ENCODE results near the gene MIOS.

The MIOS gene

DNA sequence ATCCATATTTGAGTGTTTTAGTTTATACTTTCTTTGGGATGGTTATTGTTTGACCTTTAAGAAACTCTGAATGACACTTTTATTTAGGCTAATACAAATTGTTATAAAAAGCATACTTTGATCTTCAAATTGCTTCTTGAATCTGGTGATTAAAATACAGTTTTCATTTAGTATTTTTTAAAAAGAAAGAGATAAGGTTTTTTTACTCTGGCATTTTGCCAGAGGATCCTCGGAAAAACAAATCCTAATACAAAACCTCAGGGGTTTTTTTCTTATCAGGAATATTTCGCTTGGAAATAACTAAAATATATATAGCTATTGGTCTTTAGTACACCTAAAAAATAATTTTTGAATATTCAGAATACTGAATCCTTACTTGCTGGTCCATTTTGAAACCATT lies 17.0 kb downstream of the MIOS start:
- DNase-seq (ENCODE audit: low read depth in 2 of 2): no peak

DNA sequence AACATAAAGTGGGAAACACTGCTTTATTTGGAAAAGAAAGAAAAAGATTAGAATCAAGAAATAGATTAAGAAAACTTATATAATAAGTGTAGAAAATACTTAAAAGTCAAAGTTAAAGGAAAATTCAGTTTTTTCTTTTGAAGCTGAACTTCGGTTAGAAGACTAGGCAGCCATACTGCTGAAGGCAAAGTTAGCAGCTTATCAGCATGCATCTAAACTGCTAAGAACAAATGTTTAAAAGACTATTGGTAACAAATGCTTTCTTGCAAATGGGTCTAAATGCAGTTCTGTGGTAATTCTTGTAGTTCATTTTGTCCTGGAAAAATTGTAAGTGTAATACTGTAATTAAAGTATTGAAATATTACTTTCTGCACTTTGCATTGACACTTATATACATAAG lies 18.0 kb downstream of the MIOS start:
- DNase-seq (ENCODE audit: low read depth in 2 of 2): no peak

DNA sequence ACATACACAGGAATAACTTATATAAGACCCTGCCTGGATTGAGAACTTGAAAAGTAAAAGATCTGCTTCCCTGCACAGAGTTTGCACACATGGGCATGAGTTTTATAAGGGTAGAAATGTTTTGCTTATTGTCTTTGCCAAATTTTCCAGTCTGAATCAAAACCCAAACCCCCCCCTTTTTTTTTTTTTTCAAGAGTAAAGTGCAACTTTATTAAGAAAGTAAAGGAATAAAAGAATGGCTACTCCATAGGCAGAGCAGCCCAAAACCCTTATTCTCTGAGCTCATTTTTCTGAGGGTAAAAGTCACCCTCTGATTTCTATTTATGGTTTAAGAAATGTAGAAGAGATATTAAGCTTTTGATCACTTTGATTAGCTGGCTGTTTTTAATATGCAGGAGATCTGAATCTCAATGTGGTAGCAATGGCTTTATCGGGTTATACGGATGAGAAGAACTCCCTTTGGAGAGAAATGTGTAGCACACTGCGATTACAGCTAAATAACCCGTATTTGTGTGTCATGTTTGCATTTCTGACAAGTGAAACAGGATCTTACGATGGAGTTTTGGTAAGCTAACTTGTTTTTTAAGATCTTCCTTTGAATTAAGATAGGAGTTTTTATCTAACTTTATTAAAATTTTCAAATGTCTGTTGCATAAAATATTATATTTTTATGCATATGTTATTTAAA lies 18.7 kb downstream of the MIOS start:
- DNase-seq (ENCODE audit: low read depth in 2 of 2): no peak

DNA sequence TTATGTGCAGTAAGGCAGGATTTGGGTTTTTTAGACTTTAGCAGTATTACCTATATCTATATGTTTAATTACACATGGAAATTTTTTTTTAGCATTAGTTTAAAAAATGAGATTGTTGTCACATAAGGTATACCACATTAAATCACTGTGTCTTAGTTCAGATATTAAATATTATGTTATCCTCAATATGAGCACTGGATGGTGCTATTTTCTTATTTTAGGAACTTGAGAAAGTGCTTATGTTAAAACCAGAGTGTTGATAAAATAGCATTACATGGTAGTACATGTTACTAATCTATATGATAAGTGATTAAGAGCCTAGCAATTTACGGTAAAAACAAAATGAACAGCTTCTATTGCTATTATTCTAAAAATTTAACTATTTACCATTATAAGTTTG lies 28.8 kb downstream of the MIOS start:
- peak; percentile 4 to 6 for DNase-seq (ENCODE audit: low read depth in 2 of 2)

GRCh38 chr7:7596176-7596575 lies 29.5 kb downstream of the MIOS start:
- DNase-seq (ENCODE audit: low read depth in 2 of 2): no peak

GRCh38 chr7:7607010-7607409 lies 40.3 kb downstream of the MIOS start:
- no peak for DNase-seq (ENCODE audit: low read depth in 2 of 2)

DNA sequence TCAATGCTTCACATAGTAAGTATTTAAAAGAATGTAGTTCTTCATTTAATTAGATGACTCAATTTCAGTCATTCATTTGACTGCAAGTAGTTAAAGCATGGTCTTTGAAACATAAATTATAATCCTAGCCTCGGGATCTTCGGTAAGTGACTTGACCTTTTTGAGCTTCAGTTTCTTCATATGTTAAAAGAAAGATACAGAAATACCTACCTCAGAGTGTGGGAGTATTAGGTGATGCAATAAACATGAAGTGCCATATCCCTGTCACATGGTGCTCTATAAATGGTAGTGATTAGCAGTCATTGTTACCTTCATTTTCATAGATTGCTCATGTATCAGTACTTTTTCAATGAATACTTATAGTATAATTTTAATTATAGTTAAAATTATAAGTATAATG lies 42.6 kb downstream of the MIOS start:
- DNase-seq (ENCODE audit: low read depth in 2 of 2): no peak

DNA sequence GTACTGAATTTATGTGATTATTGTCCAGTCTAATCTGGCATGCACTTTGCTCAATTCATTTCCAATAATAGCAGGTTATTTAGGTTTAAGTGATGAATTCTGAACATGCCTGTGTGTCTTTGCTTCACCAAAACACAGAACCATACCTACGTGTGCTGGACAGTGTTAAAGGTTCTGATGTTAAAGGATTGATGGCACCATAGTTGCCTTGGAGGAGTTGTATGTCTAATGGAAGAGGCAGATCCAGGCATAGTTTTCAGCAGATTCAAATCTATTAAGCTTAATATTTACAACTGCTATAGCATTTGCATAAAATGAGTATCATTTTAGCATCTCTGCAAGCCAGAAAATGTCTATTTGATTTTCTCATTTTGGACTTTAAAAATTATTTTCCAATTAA lies 45.8 kb downstream of the MIOS start:
- no peak for DNase-seq (ENCODE audit: low read depth in 2 of 2)

DNA sequence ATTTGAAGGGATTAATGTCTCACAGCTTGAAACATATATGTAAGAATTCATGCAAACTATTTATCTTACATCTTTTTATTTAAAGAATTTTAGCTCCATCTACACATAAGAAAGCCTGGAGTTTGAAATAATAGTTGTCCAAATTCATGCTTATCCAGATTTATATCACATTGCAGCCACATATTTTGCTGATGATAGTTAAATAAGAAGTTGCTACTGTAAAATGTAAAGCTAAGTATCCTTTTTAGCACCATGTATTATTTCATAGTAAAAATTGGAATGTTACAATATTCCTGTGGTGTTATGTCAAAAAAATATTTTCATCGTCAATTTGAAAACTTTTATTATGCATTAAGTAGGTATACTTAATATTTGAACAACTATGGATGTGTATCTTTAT lies 46.5 kb downstream of the MIOS start:
- DNase-seq (ENCODE audit: low read depth in 2 of 2): no peak

GRCh38 chr7:7614018-7614741 lies 47.5 kb downstream of the MIOS start:
- DNase-seq (ENCODE audit: low read depth in 2 of 2): no peak

DNA sequence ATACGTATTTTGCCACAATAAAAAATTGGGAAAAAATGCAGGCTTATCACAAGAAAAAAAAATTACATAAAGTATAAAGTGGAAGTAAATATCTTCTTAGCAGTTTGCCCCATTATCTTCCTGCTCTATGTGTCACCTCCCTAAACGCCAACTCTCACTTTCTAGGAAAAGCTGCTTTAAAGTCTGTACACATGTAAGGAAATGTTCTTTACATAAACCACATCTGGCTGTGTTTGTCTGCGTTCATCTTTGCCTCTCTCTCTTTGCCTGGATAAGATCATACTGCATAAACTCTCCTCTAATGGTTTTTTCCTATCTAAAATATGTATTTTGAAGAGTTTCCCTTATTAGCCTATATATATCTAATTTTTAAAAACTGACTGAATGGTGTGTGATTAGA lies 50.9 kb downstream of the MIOS start:
- no peak for DNase-seq (ENCODE audit: low read depth in 2 of 2)

DNA sequence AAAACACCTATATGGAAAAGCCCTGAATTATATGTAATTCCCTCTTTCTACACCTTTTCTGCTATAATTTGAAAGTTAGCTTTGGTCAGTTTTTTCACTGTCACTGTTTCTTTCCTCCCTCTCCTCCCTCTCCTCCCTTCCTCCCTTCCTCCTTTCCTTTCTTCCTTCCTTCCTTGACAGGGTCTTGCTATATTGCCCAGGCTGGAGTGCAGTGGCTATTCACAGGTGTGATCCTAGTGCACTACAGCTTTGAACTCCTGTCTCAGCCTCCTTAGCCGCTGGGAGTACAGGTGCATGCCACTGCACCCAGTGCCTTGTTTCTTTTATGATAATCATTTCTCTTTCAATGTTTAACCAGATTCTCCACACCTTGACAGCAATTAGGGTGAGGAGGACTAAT lies 51.7 kb downstream of the MIOS start:
- no peak for DNase-seq (ENCODE audit: low read depth in 2 of 2)

GRCh38 chr7:7620236-7620635 lies 53.6 kb downstream of the MIOS start:
- DNase-seq (ENCODE audit: low read depth in 2 of 2): no peak

- no peak for DNase-seq (ENCODE audit: low read depth in 2 of 2)
Measured at GRCh38 chr7:7620644-7621210, 54.0 kb downstream of the MIOS start.

- no peak for DNase-seq (ENCODE audit: low read depth in 2 of 2)
Measured at GRCh38 chr7:7628476-7628875, 61.8 kb downstream of the MIOS start.

GRCh38 chr7:7630626-7631329 lies 64.1 kb downstream of the MIOS start:
- DNase-seq (ENCODE audit: low read depth in 2 of 2): no peak

GRCh38 chr7:7639421-7639820 lies 72.7 kb downstream of the MIOS start:
- DNase-seq (ENCODE audit: low read depth in 2 of 2): no peak

- no peak for DNase-seq (ENCODE audit: low read depth in 2 of 2)
Measured at GRCh38 chr7:7639847-7640220, 73.2 kb downstream of the MIOS start.

DNA sequence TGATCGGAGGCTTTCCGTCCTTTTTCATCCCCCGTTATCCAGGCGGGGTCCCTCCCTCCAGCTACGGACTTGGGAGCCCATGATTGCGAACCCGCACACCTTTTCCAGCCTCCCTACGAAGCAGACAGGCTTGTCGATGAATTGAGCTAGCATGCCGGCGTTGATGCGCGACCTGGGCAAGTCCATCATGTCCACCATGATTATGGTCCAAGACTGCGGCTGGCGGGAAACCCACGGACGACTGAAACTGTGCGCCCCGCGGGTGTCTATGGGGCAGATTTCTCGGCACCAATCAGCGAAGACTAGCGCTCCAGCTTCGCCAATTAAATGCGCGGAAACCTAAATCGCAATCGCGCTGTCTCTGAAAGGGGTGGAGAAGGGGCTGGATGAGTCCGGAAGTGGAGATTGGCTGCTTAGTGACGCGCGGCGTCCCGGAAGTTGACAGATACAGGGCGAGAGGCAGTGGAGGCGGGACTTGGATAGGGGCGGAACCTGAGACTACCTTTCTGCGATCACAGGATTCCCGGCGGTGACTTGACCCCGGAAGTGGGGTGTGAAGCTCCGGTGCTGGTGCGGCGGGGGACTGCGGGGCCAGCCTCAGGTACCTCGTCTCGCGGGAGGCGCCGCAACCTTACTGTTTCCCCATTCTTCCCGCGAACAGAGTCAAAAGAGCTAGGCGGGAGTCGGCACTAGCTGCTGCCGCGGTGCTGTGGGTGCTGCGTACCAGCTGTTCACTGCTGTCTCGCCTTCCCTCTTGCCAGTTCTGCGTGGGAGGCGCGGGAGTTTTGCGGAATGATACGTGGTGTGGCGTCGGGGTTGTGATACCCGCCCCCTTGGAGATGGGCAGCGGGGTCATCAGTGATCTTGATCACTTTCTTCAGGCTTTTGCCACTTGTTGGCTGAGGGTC lies 73.8 kb downstream of the MIOS start, which contains the start of gene UMAD1:
UMAD1 (plus strand) TSS at position 532 of the 908 bp plus-strand sequence. CDS start 32,620 bp downstream, outside the sequence.
- peak; percentile 97 for DNase-seq (ENCODE audit: low read depth in 2 of 2)

GRCh38 chr7:7641129-7641663 lies 74.5 kb downstream of the MIOS start:
- no peak for DNase-seq (ENCODE audit: low read depth in 2 of 2)

DNA sequence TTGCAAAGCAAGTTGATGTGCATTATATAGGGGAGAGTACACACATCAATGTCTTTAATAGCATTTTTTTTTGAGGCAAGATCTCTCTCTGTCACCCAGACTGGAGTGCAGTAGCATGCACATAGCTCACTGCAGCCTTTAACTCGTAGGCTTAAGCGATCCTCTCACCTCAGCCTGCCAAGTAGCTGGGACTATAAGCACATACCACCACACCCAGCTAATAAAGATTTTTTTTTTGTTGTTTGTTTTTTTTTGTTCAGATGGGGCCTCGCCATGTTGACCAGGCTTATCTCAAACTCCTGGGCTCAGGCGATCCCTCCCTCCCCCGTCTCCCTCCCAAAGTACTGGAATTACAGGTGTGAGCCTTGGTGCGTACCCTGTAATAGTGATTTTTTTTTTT lies 75.4 kb downstream of the MIOS start:
- DNase-seq (ENCODE audit: low read depth in 2 of 2): no peak

Measured in fibroblast of skin of left quadriceps (primary cell).